Fibroblast of the aortic adventitia (primary cell): ENCODE data around the gene AOPEP. TPM values are rescaled to one million over a fixed set of nuclear protein-coding genes. Genes with fewer than 3 reads are reported as not detected.
"Not testable (repeated sequence)": the region's sequence is repeated elsewhere in the genome, so short reads cannot be mapped to it uniquely, and the experiment has no call there.

Source experiments
- DNase-seq: peaks from one replicate; pipeline ENCODE4 v3.0.0-alpha.2; 2010; ENCODE audit warnings: low read depth
- H3K4me3 ChIP-seq: 2 replicates; pipeline ENCODE4 v1.5.1; 2011; ENCODE audit warnings: low read depth, mild to moderate bottlenecking, control low read depth, low read length, moderate library complexity
- CTCF ChIP-seq: IDR thresholded peaks from 2 replicates; pipeline ENCODE4 v1.5.1; 2011; ENCODE audit warnings: mild to moderate bottlenecking, low read length, control low read depth, inconsistent platforms; ENCODE audit not compliant: insufficient read depth
- total RNA-seq: library from RNA; depleted of rRNA; stranded (reverse); fragments of >200 nt; gene quantifications from 2 replicates; pipeline ENCODE4 v1.2.3, GENCODE V29; 2012; ENCODE audit warnings: low replicate concordance

The AOPEP gene
- total RNA-seq, 1 donor, result 39.7 TPM

GRCh38 chr9:94872891-94873511, 146.5 kb downstream of the AOPEP start:
- DNase-seq, result peak; percentile 98
- no peak for TF ChIP-seq CTCF
- no peak overlapping the region for H3K4me3 ChIP-seq

- no peak for TF ChIP-seq CTCF
- H3K4me3 ChIP-seq, result no peak overlapping the region
- DNase-seq, result peak; percentile 94
Measured at GRCh38 chr9:94874316-94874715, 147.8 kb downstream of the AOPEP start.

GRCh38 chr9:94875300-94876020, 149.0 kb downstream of the AOPEP start:
- H3K4me3 ChIP-seq, result no peak overlapping the region
- TF ChIP-seq CTCF, result no peak
- no peak for DNase-seq

GRCh38 chr9:94878804-94879203, 152.3 kb downstream of the AOPEP start:
- peak; percentile 45 for DNase-seq
- not testable (repeated sequence) for H3K4me3 ChIP-seq

- TF ChIP-seq CTCF, result no peak
- H3K4me3 ChIP-seq, result no peak overlapping the region
- DNase-seq, result no peak
Measured at GRCh38 chr9:94879230-94879629, 152.7 kb downstream of the AOPEP start.

GRCh38 chr9:94881023-94881422, 154.5 kb downstream of the AOPEP start:
- TF ChIP-seq CTCF, result no peak
- peak; percentile 42 for DNase-seq
- H3K4me3 ChIP-seq, result no peak overlapping the region

- H3K4me3 ChIP-seq, result no peak overlapping the region
- TF ChIP-seq CTCF, result no peak
- DNase-seq, result no peak
Measured at GRCh38 chr9:94881454-94881853, 155.0 kb downstream of the AOPEP start.
